ENCODE measurements around the gene DGKH.

The DGKH gene

GRCh38 chr13:42275506-42275905, 227.1 kb downstream of the DGKH start:
- no peak for DNase-seq (ENCODE audit: low read depth, low spot score)

- DNase-seq (ENCODE audit: low read depth, low spot score) = no peak
Measured at GRCh38 chr13:42276683-42277082, 228.2 kb downstream of the DGKH start.

DNA sequence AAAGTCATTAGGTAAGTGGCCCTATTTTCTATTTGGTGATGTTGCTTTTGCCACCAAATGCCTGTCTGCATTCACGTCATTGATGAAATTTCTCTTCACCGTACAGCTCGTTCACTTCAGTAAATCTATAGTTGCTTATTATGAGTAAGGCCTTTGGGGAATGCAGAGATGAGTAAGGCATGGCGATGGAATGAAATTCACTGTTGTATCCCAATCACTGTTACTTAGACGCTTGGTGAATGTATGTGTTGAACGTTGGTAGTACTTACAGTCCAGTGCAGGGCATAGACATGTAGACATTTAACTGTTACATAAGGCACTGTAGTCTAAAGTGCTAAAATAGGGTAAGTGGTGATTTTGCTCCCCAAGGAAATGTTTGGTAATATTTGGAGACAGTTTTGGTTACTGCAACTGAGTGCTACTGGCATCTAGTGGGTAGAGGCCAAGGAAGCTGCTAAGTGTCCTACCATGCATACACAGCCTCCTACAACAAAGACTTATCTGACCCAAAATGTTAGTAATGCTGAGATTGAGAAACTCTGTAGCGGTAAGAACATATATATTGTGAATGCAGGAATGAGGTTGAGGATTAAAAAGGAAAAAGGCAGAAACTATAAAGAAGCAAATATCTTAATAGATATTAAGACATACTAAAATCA, 229.3 kb downstream of the DGKH start:
- DNase-seq (ENCODE audit: low read depth, low spot score) = no peak

GRCh38 chr13:42279080-42279479, 230.6 kb downstream of the DGKH start:
- DNase-seq (ENCODE audit: low read depth, low spot score) = no peak

- DNase-seq (ENCODE audit: low read depth, low spot score) = no peak
Measured at GRCh38 chr13:42279986-42280385, 231.5 kb downstream of the DGKH start.

- no peak for DNase-seq (ENCODE audit: low read depth, low spot score)
Measured at GRCh38 chr13:42280537-42280936, 232.1 kb downstream of the DGKH start.

- no peak for DNase-seq (ENCODE audit: low read depth, low spot score)
Measured at GRCh38 chr13:42283574-42283973, 235.1 kb downstream of the DGKH start.

DNA sequence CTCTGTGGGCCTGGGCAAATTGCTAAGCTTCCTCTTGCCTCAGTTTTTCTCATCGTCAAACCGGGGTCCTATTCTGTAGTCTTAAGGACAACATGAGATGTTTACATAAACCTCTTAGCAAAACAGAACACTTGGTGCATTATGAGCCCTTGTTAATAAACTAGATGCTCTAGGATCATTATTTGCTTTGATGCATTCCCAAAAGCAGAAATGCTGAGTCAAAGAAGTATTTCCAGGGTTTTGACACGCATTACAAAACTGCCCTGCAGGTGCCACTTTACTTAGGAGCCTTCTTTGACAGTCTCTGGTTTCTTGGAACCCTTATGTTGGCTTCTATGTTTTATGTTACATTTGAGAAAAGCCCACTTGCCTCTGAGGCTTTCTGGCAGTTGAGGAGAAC, 235.6 kb downstream of the DGKH start:
- no peak for DNase-seq (ENCODE audit: low read depth, low spot score)
